K562 (cell line): Measurements from ENCODE around the gene BCL7B. TPM values are rescaled to one million over a fixed set of nuclear protein-coding genes. Genes with fewer than 3 reads are reported as not detected.

ENCODE experiments used
- CEBPZ ChIP-seq: fragments of 150-350 bp; IDR thresholded peaks from 2 replicates; pipeline ENCODE4 v1.6.1; 2014; ENCODE audit warnings: low read depth, mild to moderate bottlenecking, low read length, borderline replicate concordance
- DNMT1 ChIP-seq: fragments of 450-650 bp; IDR thresholded peaks from 2 replicates; pipeline ENCODE4 v1.6.1; 2016; ENCODE audit warnings: antibody characterized with exemption, mild to moderate bottlenecking
- FOSL1 ChIP-seq: fragments of 200-800 bp; sonication (Bioruptor generic); conservative IDR thresholded peaks from 2 replicates; pipeline ENCODE4 v1.6.1; 2016; ENCODE audit warnings: missing genetic modification characterization, missing compliant biosample characterization
- MCM5 ChIP-seq: fragments of 450-650 bp; IDR thresholded peaks from 2 replicates; pipeline ENCODE4 v1.6.1; 2016; ENCODE audit warnings: low read depth
- NFIX ChIP-seq: fragments of 250-450 bp; sonication (Bioruptor Pico); IDR thresholded peaks from 2 replicates; pipeline ENCODE4 v1.4.0; 2020; ENCODE audit warnings: low read depth, mild to moderate bottlenecking, moderate library complexity
- PTTG1 ChIP-seq: fragments of 450-650 bp; IDR thresholded peaks from 2 replicates; pipeline ENCODE4 v1.6.1; 2016; ENCODE audit warnings: low read depth, mild to moderate bottlenecking, missing genetic modification characterization, missing compliant biosample characterization
- SIRT6 ChIP-seq: IDR thresholded peaks from one replicate; pipeline ENCODE4 v1.6.1; 2012; ENCODE audit warnings: low read depth, mild to moderate bottlenecking, control low read depth, inconsistent platforms, low read length, moderate library complexity
- TEAD1 ChIP-seq, 2 experiments: fragments of 450-650 bp in 1 of 2; sonication (generic) in 1 of 2; formaldehyde crosslinking; IDR thresholded peaks; 2 replicates each; pipeline versions ENCODE4 v1.4.0 to v1.8.0; 2020 to 2022; ENCODE audit warnings: mild to moderate bottlenecking in 2 of 2, missing genetic modification reagents in 1 of 2
- ZNF253 ChIP-seq: fragments of 250-450 bp; sonication (Bioruptor Pico); conservative IDR thresholded peaks from 2 replicates; pipeline ENCODE4 v1.6.1; 2021; ENCODE audit warnings: mild to moderate bottlenecking
- ZNF316 ChIP-seq: fragments of 450-650 bp; IDR thresholded peaks from 2 replicates; pipeline ENCODE4 v1.6.1; 2016
- ZNF398 ChIP-seq: fragments of 250-450 bp; sonication (Bioruptor Pico); IDR thresholded peaks from 2 replicates; pipeline ENCODE4 v1.8.0; 2021; ENCODE audit warnings: moderate library complexity, mild to moderate bottlenecking, inconsistent platforms
- ZNF780A ChIP-seq: fragments of 250-450 bp; sonication (Bioruptor Pico); IDR thresholded peaks from 2 replicates; pipeline ENCODE4 v1.5.0; 2021; ENCODE audit warnings: mild to moderate bottlenecking
- polyA plus RNA-seq, 8 experiments: library from polyadenylated mRNA; depleted of rRNA in 4 of 8; stranded (reverse) in 5 of 8; unstranded in 3 of 8; fragments of >200 nt; fragmentation: Nextera tagmentation in 2 of 8; fragmentation: Illumina TruSeq in 1 of 8; extraction: Ambion mirVana in 2 of 8; extraction: Trizol in 1 of 8; gene quantifications; 2 replicates each; pipeline versions ENCODE4 v1.2.1 to v1.2.3, GENCODE V29; 2011 to 2014; ENCODE audit warnings: inconsistent platforms in 1 of 8, missing spikeins in 1 of 8
- total RNA-seq, 7 experiments: library from RNA; depleted of rRNA in 6 of 7; stranded (reverse); fragments of >200 nt in 6 of 7; fragmentation: Illumina TruSeq in 2 of 7; extraction: Trizol in 2 of 7; gene quantifications; 2 replicates each; pipeline versions ENCODE4 v1.2.1 to v1.2.3, GENCODE V29; 2011 to 2021; ENCODE audit warnings: low replicate concordance in 1 of 7
- TF ChIP-seq, protein P1 (sequence below): fragments of 450-650 bp; IDR thresholded peaks from 2 replicates; pipeline ENCODE4 v1.6.1; 2016; ENCODE audit warnings: low read depth, mild to moderate bottlenecking, moderate library complexity
- TF ChIP-seq, protein P2 (sequence below), 2 experiments: fragments of 450-650 bp; IDR thresholded peaks; 2 replicates each; pipeline ENCODE4 v1.6.1; 2016; ENCODE audit warnings: mild to moderate bottlenecking in 2 of 2, borderline replicate concordance in 1 of 2, low read depth in 1 of 2, moderate library complexity in 1 of 2

The BCL7B gene
- total and polyA plus RNA-seq, 9 of the 15 experiments (the other 6 are each of a cell fraction or from before 2014, with no cell fraction given), result 10.0 to 73.2 (median 32.9) TPM

- no peak for TF ChIP-seq ZNF780A (CRISPR knock-in tag)
- no peak for TF ChIP-seq ZNF316
- no peak for TF ChIP-seq FOSL1 (tag)
- no peak for TF ChIP-seq NFIX (CRISPR knock-in tag)
- TF ChIP-seq MCM5, result no peak
- no peak for TF ChIP-seq SIRT6
- TF ChIP-seq, protein P1, sequence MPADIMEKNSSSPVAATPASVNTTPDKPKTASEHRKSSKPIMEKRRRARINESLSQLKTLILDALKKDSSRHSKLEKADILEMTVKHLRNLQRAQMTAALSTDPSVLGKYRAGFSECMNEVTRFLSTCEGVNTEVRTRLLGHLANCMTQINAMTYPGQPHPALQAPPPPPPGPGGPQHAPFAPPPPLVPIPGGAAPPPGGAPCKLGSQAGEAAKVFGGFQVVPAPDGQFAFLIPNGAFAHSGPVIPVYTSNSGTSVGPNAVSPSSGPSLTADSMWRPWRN, result no peak
- TF ChIP-seq ZNF253 (CRISPR knock-in tag), result no peak
- TF ChIP-seq, protein P2, sequence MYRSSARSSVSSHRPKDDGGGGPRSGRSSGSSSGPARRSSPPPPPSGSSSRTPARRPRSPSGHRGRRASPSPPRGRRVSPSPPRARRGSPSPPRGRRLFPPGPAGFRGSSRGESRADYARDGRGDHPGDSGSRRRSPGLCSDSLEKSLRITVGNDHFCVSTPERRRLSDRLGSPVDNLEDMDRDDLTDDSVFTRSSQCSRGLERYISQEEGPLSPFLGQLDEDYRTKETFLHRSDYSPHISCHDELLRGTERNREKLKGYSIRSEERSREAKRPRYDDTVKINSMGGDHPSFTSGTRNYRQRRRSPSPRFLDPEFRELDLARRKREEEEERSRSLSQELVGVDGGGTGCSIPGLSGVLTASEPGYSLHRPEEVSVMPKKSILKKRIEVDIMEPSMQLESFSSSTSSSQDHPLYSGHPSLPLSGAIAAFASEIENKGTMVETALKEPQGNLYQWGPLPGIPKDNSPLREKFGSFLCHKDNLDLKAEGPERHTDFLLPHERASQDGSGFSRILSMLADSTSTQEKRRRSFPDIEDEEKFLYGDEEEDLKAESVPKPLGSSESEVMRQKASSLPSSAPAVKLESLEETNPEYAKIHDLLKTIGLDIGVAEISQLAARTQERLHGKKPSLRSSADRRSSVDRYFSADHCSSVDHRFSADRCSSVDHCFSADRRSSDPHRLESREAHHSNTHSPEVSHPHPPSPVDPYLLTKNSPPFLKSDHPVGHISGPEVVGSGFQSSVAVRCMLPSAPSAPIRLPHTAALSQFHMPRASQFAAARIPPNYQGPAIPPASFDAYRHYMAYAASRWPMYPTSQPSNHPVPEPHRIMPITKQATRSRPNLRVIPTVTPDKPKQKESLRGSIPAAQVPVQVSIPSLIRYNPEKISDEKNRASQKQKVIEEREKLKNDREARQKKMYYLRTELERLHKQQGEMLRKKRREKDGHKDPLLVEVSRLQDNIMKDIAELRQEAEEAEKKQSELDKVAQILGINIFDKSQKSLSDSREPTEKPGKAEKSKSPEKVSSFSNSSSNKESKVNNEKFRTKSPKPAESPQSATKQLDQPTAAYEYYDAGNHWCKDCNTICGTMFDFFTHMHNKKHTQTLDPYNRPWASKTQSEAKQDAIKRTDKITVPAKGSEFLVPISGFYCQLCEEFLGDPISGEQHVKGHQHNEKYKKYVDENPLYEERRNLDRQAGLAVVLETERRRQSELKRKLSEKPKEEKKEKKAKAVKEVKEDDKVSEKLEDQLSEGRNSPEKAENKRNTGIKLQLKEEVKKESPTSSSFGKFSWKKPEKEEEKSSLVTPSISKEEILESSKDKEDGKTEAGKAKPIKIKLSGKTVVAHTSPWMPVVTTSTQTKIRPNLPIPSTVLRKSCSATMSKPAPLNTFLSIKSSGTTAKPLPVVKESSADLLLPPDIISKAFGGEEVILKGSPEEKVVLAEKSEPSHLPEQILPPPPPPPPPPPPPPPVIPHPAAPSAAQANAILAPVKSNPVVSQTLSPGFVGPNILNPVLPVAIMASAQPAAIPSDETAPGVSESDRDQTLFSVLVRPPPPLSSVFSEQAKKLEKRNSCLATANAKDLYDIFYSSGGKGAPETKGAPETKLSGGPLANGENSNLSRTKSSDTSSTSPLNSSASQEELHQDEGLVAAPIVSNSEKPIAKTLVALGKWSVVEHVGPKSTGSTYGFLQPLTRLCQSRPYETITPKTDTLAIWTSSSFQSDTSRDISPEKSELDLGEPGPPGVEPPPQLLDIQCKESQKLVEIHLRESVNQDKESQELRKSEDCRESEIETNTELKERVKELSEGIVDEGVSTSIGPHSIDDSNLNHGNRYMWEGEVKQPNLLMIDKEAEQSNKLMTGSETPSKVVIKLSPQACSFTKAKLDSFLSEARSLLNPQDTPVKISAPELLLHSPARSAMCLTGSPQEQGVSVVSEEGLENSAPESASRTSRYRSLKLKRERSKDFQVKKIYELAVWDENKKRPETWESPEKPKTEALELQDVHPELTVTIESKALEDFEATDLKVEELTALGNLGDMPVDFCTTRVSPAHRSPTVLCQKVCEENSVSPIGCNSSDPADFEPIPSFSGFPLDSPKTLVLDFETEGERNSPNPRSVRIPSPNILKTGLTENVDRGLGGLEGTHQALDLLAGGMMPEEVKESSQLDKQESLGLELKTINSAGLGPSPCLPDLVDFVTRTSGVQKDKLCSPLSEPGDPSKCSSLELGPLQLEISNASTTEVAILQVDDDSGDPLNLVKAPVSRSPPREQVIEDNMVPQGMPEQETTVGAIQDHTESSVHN (IDR thresholded peaks at IDR 0.05; ENCODE audit: borderline replicate concordance in 1 of 2, low read depth in 1 of 2), result no peak
- TF ChIP-seq ZNF398 (CRISPR knock-in tag), result no peak
- no peak for TF ChIP-seq PTTG1 (tag)
- TF ChIP-seq TEAD1 (CRISPR knock-in tag; IDR thresholded peaks at IDR 0.05), result no peak
- TF ChIP-seq DNMT1, result no peak
- TF ChIP-seq CEBPZ, result no peak
Measured at GRCh38 chr7:73572767-73573186, 15.3 kb upstream of the BCL7B start (continued).
